ENCODE data around the gene ATP7B.

Gene ATP7B

GRCh38 chr13:51978796-51979556 lies 32.3 kb downstream of the ATP7B start:
- no peak for DNase-seq (ENCODE audit: low read depth in 2 of 2)

GRCh38 chr13:51977625-51978024 lies 33.6 kb downstream of the ATP7B start:
- no peak for DNase-seq (ENCODE audit: low read depth in 2 of 2)

GRCh38 chr13:51976890-51977289 lies 34.4 kb downstream of the ATP7B start:
- DNase-seq (ENCODE audit: low read depth in 2 of 2), result no peak

GRCh38 chr13:51976423-51976822 lies 34.8 kb downstream of the ATP7B start:
- DNase-seq (ENCODE audit: low read depth in 2 of 2), result no peak

- DNase-seq (ENCODE audit: low read depth in 2 of 2), result no peak
Measured at GRCh38 chr13:51974482-51974881, 36.8 kb downstream of the ATP7B start.

GRCh38 chr13:51971520-51972426 lies 39.5 kb downstream of the ATP7B start:
- no peak for DNase-seq (ENCODE audit: low read depth in 2 of 2)

- no peak for DNase-seq (ENCODE audit: low read depth in 2 of 2)
Measured at GRCh38 chr13:51970349-51970748, 40.9 kb downstream of the ATP7B start.

GRCh38 chr13:51967482-51968446 lies 43.5 kb downstream of the ATP7B start:
- DNase-seq (ENCODE audit: low read depth in 2 of 2), result no peak

GRCh38 chr13:51966186-51966585 lies 45.1 kb downstream of the ATP7B start:
- DNase-seq (ENCODE audit: low read depth in 2 of 2), result no peak

- no peak for DNase-seq (ENCODE audit: low read depth in 2 of 2)
Measured at GRCh38 chr13:51961493-51962403, 49.5 kb downstream of the ATP7B start.

GRCh38 chr13:51960766-51961165 lies 50.5 kb downstream of the ATP7B start:
- no peak for DNase-seq (ENCODE audit: low read depth in 2 of 2)

GRCh38 chr13:51959773-51960172 lies 51.5 kb downstream of the ATP7B start:
- DNase-seq (ENCODE audit: low read depth in 2 of 2), result no peak

GRCh38 chr13:51958217-51958547 lies 53.1 kb downstream of the ATP7B start:
- DNase-seq (ENCODE audit: low read depth in 2 of 2), result no peak

GRCh38 chr13:51957377-51958216 lies 53.7 kb downstream of the ATP7B start:
- DNase-seq (ENCODE audit: low read depth in 2 of 2), result no peak

GRCh38 chr13:51956717-51957116 lies 54.5 kb downstream of the ATP7B start:
- no peak for DNase-seq (ENCODE audit: low read depth in 2 of 2)

GRCh38 chr13:51955816-51956603 lies 55.2 kb downstream of the ATP7B start:
- no peak for DNase-seq (ENCODE audit: low read depth in 2 of 2)

GRCh38 chr13:51955281-51955771 lies 55.9 kb downstream of the ATP7B start:
- DNase-seq (ENCODE audit: low read depth in 2 of 2), result no peak

GRCh38 chr13:51953347-51954195 lies 57.7 kb downstream of the ATP7B start:
- no peak for DNase-seq (ENCODE audit: low read depth in 2 of 2)

All from stimulated activated CD8-positive, alpha-beta memory T cell treated with anti-CD3 and anti-CD28 coated beads, Interleukin-15, amount 100 ng/mL, for 4 hours (primary cell).